ENCODE measurements around the gene A2M. TPM values are rescaled to one million over a fixed set of nuclear protein-coding genes. Genes with fewer than 3 reads are reported as not detected.

Gene A2M
- total RNA-seq (2012; rRNA removed) (0.56 and 1.1 TPM in 2 replicates), polyA plus RNA-seq (2012; rRNA removed) (3.2 and 3.6 TPM in 2 replicates), Bru-seq, nascent RNA (percentile 11 among the genes with signal in this experiment), BruChase-seq, experiment 1, labeled RNA remaining after a 6-hour chase (percentile 28 among the genes with signal in this experiment), BruChase-seq, experiment 2, labeled RNA remaining after a 2-hour chase (percentile 11 among the genes with signal in this experiment)
- 1.1 and 1.6 TPM in 2 replicates for polyA plus RNA-seq (2012; cell fraction: cytosol; rRNA removed)
- 0.87 and 5.1 TPM in 2 replicates for polyA plus RNA-seq (2012; cell fraction: nucleus; rRNA removed; ENCODE audit: low replicate concordance)
- long read RNA-seq, full-length matches to known transcripts: 3 of 3 reads
- long read RNA-seq, partial matches to known transcripts: 0 of 3 reads
- long read RNA-seq, other reads (novel, unspliced or antisense): 0 of 3 reads

DNA sequence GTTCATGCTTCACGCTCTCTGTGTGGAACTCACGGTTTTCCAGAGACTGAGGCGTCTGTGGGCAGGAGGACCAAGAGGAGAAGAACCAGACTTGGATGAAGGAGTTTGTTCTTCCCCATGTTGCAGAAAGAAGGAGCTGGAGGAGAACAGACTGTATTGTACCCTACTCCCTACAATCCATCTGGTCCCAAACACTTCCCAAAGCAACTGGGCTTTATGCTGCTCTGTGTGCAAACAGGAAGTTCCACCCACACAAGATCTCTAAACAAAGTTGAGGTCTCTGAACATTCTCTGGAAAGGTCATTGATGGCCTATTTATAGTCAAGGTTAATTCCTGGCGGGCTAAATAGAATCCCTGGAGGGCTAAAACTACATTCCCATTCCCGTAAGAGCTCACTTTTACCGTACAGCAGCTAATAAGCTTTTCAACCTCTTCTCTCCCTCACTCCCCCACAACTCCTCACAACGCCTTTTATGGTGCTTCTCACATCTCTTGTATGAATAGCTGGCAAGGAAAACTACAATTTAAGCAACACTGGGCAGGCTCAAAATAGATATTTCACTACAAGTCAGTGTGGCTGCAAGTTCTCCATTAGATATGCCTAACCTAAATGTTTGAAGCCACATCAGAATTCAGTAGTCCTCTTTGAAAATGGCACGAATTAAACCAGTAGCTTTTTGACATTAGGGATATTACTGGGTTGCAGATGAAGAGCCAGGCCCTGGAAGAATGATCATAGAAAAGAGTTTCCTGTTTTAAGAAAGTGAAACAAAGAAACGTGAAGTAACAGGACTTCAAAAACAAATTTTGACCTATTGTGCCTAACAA lies at the start of gene A2M:
Gene A2M (minus strand): TSS at position 189 of the 829 bp plus-strand sequence. CDS start 70 bp downstream, at position 119.
- Histone ChIP-seq H3K4me2 (ENCODE audit: low read depth, low read length) (peak within 1 kb of the TSS; percentile 90), H4K20me1 (ENCODE audit: insufficient read depth, low read length) (no peaks in the 10 kb centered on the region), H4K91ac (ENCODE audit: insufficient read depth, low read depth, low read length) (0 out of 2 replicates have a peak within 1 kb of the TSS, but pooled peaks have one; percentile 44), H3K79me1 (ENCODE audit: low read depth in 1 of 2, low read length in 2 of 2) (no peaks in the 10 kb centered on the region), H4K8ac (ENCODE audit: low read depth in 2 of 2, low read length in 2 of 2) (peak within 1 kb of the TSS in 1 of 2 experiments; percentile 50; a peak in 1 of 4 replicates), H3K4ac (ENCODE audit: low read depth, low read length) (peak within 1 kb of the TSS; percentile 34; the same call in 1 of the 2 replicates), H3K9me1 (ENCODE audit: insufficient read depth, low read length) (no peaks in the 10 kb centered on the region; the same call in 1 of the 2 replicates), H2BK15ac (ENCODE audit: low read depth, low read length) (no peak within 1 kb of the TSS), H2BK5ac (ENCODE audit: low read depth, low read length, poor library complexity, severe bottlenecking) (peak within 1 kb of the TSS; percentile 8), H2AK5ac (ENCODE audit: low read depth, low read length) (no peak within 1 kb of the TSS), H3K4me1 (ENCODE audit: control insufficient read depth, insufficient read depth, low read length) (peaks cover 2% of the 10 kb centered on the region; the same call in 1 of the 2 replicates), H3K9ac (ENCODE audit: low read depth, low read length) (peak within 1 kb of the TSS; percentile 22), H3K27ac (ENCODE audit: insufficient read depth, low read length) (peak within 1 kb of the TSS; percentile 44; the same call in 1 of the 2 replicates), H3K14ac (replicated peaks; ENCODE audit: low read depth, low read length) (peak within 1 kb of the TSS; percentile 13; the same call in 1 of the 2 replicates), H3K56ac (ENCODE audit: extremely low read depth, insufficient read depth, low read length) (no peak within 1 kb of the TSS), H3K36me3 (ENCODE audit: control insufficient read depth, insufficient read depth, low read length) (peaks cover 2% of the 10 kb centered on the region; the same call in 1 of the 2 replicates), H3K9me3 (ENCODE audit: control insufficient read depth, insufficient read depth, low read length) (no peaks in the 10 kb centered on the region), H2BK20ac (ENCODE audit: low read depth, low read length) (peak within 1 kb of the TSS; percentile 16; the same call in 1 of the 2 replicates), H3K27me3 (ENCODE audit: control insufficient read depth, insufficient read depth, low read length) (no peaks in the 10 kb centered on the region), H3K4me3 (ENCODE audit: insufficient read depth, low read depth, low read length) (peak within 1 kb of the TSS; percentile 36), H4K5ac (ENCODE audit: low read depth, low read length) (peak within 1 kb of the TSS; percentile 92; the same call in 1 of the 2 replicates), H2BK120ac (ENCODE audit: low read depth, low read length) (peak within 1 kb of the TSS; percentile 36), H2AK9ac (replicated peaks; ENCODE audit: low read depth, low read length, poor library complexity) (no peak within 1 kb of the TSS), H2AFZ (replicated peaks; ENCODE audit: low read length, poor library complexity) (peak within 1 kb of the TSS; percentile 63), H3K18ac (ENCODE audit: low read depth, low read length) (peak within 1 kb of the TSS; percentile 95), H3K23ac (ENCODE audit: low read depth, low read length) (no peak within 1 kb of the TSS)
- BruUV-seq (replicated peaks): no TSS peak
- TF ChIP-seq SMC3 (IDR thresholded peaks at IDR 0.05; ENCODE audit: low read depth, low read length): no peak
- no peak for TF ChIP-seq USF2 (IDR thresholded peaks at IDR 0.05; ENCODE audit: low read depth, low read length)
- no peak for TF ChIP-seq BHLHE40 (IDR thresholded peaks at IDR 0.05; ENCODE audit: low read depth, low read length)
- no peak for TF ChIP-seq CEBPB (IDR thresholded peaks at IDR 0.05; ENCODE audit: low read depth, low read length)
- TF ChIP-seq, protein P1, sequence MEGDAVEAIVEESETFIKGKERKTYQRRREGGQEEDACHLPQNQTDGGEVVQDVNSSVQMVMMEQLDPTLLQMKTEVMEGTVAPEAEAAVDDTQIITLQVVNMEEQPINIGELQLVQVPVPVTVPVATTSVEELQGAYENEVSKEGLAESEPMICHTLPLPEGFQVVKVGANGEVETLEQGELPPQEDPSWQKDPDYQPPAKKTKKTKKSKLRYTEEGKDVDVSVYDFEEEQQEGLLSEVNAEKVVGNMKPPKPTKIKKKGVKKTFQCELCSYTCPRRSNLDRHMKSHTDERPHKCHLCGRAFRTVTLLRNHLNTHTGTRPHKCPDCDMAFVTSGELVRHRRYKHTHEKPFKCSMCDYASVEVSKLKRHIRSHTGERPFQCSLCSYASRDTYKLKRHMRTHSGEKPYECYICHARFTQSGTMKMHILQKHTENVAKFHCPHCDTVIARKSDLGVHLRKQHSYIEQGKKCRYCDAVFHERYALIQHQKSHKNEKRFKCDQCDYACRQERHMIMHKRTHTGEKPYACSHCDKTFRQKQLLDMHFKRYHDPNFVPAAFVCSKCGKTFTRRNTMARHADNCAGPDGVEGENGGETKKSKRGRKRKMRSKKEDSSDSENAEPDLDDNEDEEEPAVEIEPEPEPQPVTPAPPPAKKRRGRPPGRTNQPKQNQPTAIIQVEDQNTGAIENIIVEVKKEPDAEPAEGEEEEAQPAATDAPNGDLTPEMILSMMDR (conservative IDR thresholded peaks at IDR 0.05; ENCODE audit: low read depth, low read length): no peak
- no peak for TF ChIP-seq RFX5 (IDR thresholded peaks at IDR 0.05; ENCODE audit: low read depth, low read length)
- TF ChIP-seq CHD1 (IDR thresholded peaks at IDR 0.05; ENCODE audit: low read depth, low read length): no peak
- TF ChIP-seq POLR2A (IDR thresholded peaks at IDR 0.05; ENCODE audit: low read depth, low read length): no peak
- no peak for TF ChIP-seq MXI1 (IDR thresholded peaks at IDR 0.05; ENCODE audit: borderline replicate concordance, low read depth, low read length)
- no peak for TF ChIP-seq MAZ (IDR thresholded peaks at IDR 0.05; ENCODE audit: borderline replicate concordance, low read depth, low read length)
- TF ChIP-seq MAFK (IDR thresholded peaks at IDR 0.05; ENCODE audit: low read depth, low read length): no peak
- no peak for TF ChIP-seq RAD21 (IDR thresholded peaks at IDR 0.05; ENCODE audit: low read length)
- POLR2A ChIA-PET (ENCODE audit: unreplicated experiment): no interaction called here
- WGBS, 2 experiments (ENCODE audit: extremely low coverage in 2 of 2, insufficient read length in 1 of 2): no CpG with 5 or more reads among the region's 9 CpGs
- dilution Hi-C loops (cut with HindIII; ENCODE audit: low sequenced_read_pairs, unreplicated experiment) (no loop called here), intact Hi-C loops (cut with micrococcal nuclease) (no loop called here), in situ Hi-C loops (cut with MboI; ENCODE audit: low sequenced_read_pairs) (no loop called here)
- DNase-seq: no peak
- CTCF ChIA-PET: interaction anchor here (0.5 kb wide), 1 partner anchor 567 kb away, joined by 3 read pairs; no protein-coding TSS in a partner anchor
- ATAC-seq (ENCODE audit: low read depth): no peak
